Measurements from ENCODE around the gene YY1. TPM values are rescaled to one million over a fixed set of nuclear protein-coding genes. Genes with fewer than 3 reads are reported as not detected.
A peak's percentile ranks its signal among the peaks of the same experiment; 100 is the strongest.

The YY1 gene
- polyA plus RNA-seq, 1 experiment, result 15.7 TPM

DNA sequence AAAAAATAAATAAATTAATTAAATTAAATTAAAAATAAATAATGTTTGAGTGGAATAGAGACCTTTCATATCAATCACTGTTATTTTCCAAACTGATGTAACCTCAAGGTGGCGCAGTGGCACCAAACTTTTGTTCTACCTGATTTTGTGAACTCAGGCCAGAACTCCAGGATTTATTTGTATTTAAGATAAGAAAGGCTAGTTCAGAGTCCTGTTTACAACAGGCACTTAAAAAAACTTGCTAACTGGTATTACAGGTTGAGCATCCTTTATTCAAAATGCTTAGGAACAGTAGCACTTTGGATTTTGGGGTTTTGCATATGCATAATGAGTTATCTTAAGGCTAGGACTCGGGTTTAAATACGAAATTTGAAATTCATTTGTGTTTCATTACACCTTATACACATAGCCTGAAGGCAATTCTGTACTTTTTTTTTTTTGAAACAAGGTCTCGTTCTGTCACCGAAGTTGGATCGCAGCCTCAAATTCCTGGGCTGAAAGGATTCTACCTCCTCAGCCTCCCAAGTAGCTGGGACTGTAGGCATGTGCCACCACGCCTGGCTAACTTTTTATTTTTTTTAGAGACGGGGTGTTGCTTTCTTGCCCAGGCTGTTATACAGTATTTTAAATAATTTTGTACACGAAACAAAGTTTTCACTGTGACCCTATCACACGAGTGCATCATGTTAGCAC, 32.4 kb downstream of the YY1 start:
- POLR2A ChIA-PET, result no interaction called here
- CTCF ChIA-PET, result interaction anchor here (0.6 kb wide), 1 partner anchor 16 kb away, joined by 3 read pairs; no protein-coding TSS in a partner anchor

DNA sequence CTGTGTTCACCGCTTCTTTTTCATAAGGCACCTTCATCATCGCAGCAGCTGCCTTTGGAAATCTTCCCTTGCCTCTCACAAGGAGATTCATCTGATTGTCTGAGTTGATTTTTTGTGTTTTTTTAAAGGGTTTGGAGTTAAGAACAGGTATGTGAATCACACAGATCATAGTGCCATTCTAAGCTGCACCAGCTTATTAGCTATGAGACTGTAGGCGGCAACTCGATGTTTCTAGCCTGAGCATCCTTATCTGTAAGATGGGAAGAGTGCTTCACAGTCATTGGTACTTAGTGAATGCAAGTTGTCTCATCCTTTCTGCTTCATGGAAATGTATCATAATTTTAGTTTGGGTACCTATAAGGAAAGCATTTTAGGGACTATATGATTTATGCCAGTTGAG, 35.3 kb downstream of the YY1 start:
- CTCF ChIA-PET, result interaction anchor here (1.0 to 1.5 kb wide), 3 partner anchors 11 to 28 kb away, joined by 3 to 4 read pairs (median 3); no protein-coding TSS in a partner anchor
- DNase-seq (ENCODE audit: low read depth), result no peak
- no peaks in the 10 kb centered on the region for H3K27me3 ChIP-seq (ENCODE audit: control insufficient read depth, insufficient read depth, low read length)
- TF ChIP-seq, protein P1, sequence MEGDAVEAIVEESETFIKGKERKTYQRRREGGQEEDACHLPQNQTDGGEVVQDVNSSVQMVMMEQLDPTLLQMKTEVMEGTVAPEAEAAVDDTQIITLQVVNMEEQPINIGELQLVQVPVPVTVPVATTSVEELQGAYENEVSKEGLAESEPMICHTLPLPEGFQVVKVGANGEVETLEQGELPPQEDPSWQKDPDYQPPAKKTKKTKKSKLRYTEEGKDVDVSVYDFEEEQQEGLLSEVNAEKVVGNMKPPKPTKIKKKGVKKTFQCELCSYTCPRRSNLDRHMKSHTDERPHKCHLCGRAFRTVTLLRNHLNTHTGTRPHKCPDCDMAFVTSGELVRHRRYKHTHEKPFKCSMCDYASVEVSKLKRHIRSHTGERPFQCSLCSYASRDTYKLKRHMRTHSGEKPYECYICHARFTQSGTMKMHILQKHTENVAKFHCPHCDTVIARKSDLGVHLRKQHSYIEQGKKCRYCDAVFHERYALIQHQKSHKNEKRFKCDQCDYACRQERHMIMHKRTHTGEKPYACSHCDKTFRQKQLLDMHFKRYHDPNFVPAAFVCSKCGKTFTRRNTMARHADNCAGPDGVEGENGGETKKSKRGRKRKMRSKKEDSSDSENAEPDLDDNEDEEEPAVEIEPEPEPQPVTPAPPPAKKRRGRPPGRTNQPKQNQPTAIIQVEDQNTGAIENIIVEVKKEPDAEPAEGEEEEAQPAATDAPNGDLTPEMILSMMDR (IDR thresholded peaks at IDR 0.05; ENCODE audit: insufficient read depth, low read depth, low read length), result no peak
- H3K36me3 ChIP-seq (ENCODE audit: control insufficient read depth, insufficient read depth, low read length), result peaks cover 4% of the 10 kb centered on the region
- H3K4me3 ChIP-seq (ENCODE audit: low read depth, low read length), result no peak overlapping the region
- POLR2A ChIA-PET, result no interaction called here

More for the DNA sequence above, 32.4 kb downstream of the YY1 start:
- Histone ChIP-seq H3K27me3 (ENCODE audit: control insufficient read depth, insufficient read depth, low read length) (no peaks in the 10 kb centered on the region), H3K4me3 (ENCODE audit: low read depth, low read length) (no peak overlapping the region), H3K36me3 (ENCODE audit: control insufficient read depth, insufficient read depth, low read length) (peaks cover 2% of the 10 kb centered on the region)
- no peak for DNase-seq (ENCODE audit: low read depth)
- TF ChIP-seq, protein P1 (IDR thresholded peaks at IDR 0.05; ENCODE audit: insufficient read depth, low read depth, low read length), result peak; percentile 24; the same call in 1 of the 2 replicates

DNA sequence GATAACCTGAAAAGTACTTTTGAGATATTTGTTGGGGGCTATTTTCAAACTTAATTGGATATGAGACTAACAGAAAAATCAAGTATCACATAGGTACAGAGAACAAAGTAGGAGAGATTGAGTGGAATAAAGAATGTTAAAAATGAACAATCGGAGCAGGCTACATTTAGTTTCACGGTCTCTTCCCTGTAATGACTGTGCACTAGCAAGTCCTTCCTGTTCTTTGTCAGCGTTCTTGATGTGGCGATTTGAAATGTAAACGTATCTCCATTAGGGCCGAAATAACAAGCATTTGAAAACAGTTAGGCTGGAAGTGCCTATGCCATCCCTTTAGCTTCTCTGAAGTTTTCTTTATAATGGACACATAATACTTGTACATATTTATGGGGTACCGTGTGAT, 36.3 kb downstream of the YY1 start:
- no peak for DNase-seq (ENCODE audit: low read depth)
- TF ChIP-seq, protein P1 (IDR thresholded peaks at IDR 0.05; ENCODE audit: insufficient read depth, low read depth, low read length), result no peak
- ChIA-PET CTCF (interaction anchor here (1.0 to 1.4 kb wide), 3 partner anchors 10 to 29 kb away, joined by 3 read pairs; no protein-coding TSS in a partner anchor), POLR2A (no interaction called here)
- Histone ChIP-seq H3K4me3 (ENCODE audit: low read depth, low read length) (no peak overlapping the region), H3K36me3 (ENCODE audit: control insufficient read depth, insufficient read depth, low read length) (peaks cover 7% of the 10 kb centered on the region), H3K27me3 (ENCODE audit: control insufficient read depth, insufficient read depth, low read length) (no peaks in the 10 kb centered on the region)

DNA sequence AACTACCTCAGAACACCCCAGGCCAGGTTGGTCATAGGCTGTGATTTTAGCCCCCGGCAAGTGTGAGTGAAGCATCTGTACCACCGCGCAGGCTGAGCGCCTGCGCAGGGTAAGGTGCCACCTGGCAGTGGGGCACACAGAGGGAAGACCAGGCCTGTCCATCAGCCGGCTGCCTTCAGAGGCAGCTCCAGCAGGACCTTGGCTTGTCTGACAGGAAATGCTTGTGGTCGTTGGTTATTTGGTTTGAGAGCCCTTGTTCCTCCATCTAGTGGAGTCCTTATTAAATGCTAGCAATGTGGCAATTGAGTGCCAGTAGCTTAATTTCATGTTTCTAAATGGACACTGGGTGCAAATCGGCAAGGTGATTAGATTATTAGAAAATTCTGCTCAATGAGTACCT, 39.8 kb downstream of the YY1 start:
- peaks cover 11% of the 10 kb centered on the region for H3K36me3 ChIP-seq (ENCODE audit: control insufficient read depth, insufficient read depth, low read length)
- CTCF ChIA-PET, result interaction anchor here (0.7 to 1.5 kb wide), 5 partner anchors 12 to 99 kb away, joined by 3 to 4 read pairs (median 3); no protein-coding TSS in a partner anchor
- no peak overlapping the region for H3K4me3 ChIP-seq (ENCODE audit: low read depth, low read length)
- TF ChIP-seq, protein P1 (IDR thresholded peaks at IDR 0.05; ENCODE audit: insufficient read depth, low read depth, low read length), result peak; percentile 39
- POLR2A ChIA-PET, result no interaction called here
- no peaks in the 10 kb centered on the region for H3K27me3 ChIP-seq (ENCODE audit: control insufficient read depth, insufficient read depth, low read length)
- peak; percentile 10 for DNase-seq (ENCODE audit: low read depth)

DNA sequence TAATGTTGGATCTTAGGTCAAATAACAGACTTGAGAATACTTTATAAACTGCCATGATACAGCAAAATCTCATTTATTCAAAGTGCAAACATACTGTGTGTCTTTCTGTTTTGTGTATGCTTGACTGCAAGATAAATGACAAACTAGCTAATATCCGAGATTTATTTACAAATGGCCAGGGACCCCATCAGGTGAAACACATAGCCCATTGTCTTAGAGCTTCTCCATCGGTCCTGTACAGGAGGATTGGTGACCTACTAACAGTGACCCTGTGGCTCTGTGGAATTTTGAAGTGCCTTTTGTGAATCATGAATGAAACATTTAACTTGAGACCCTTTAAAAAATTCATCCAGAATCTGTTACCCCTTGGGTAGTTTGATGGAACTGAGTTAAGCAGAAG, 40.2 kb downstream of the YY1 start:
- DNase-seq (ENCODE audit: low read depth), result no peak
- TF ChIP-seq, protein P1 (IDR thresholded peaks at IDR 0.05; ENCODE audit: insufficient read depth, low read depth, low read length), result no peak
- ChIA-PET POLR2A (no interaction called here), CTCF (interaction anchor here (1.0 to 1.5 kb wide), 4 partner anchors 12 to 33 kb away, joined by 3 to 4 read pairs (median 3); no protein-coding TSS in a partner anchor)
- Histone ChIP-seq H3K4me3 (ENCODE audit: low read depth, low read length) (no peak overlapping the region), H3K36me3 (ENCODE audit: control insufficient read depth, insufficient read depth, low read length) (peaks cover 11% of the 10 kb centered on the region), H3K27me3 (ENCODE audit: control insufficient read depth, insufficient read depth, low read length) (no peaks in the 10 kb centered on the region)
